BE2C (cell line): Measurements from ENCODE around the gene ITIH4.

Experiments used
- DNase-seq: peaks from one replicate; pipeline ENCODE4 v3.0.0-alpha.2; 2020
- H3K27me3 ChIP-seq: fragments of 250-450 bp; sonication (Bioruptor Pico); 2 replicates; pipeline ENCODE4 v1.5.1; 2020; ENCODE audit warnings: mild to moderate bottlenecking
- H3K36me3 ChIP-seq: fragments of 250-450 bp; sonication (Bioruptor Pico); 2 replicates; pipeline ENCODE4 v1.5.1; 2020; ENCODE audit warnings: mild to moderate bottlenecking
- H3K4me1 ChIP-seq: fragments of 250-450 bp; sonication (Bioruptor Pico); 2 replicates; pipeline ENCODE4 v1.5.1; 2020
- H3K4me3 ChIP-seq: 2 replicates; pipeline ENCODE4 v1.5.1; 2011; ENCODE audit warnings: low read depth, low read length
- H3K9me3 ChIP-seq: fragments of 250-450 bp; sonication (Bioruptor Pico); 2 replicates; pipeline ENCODE4 v1.5.1; 2020
- CTCF ChIP-seq: IDR thresholded peaks from 2 replicates; pipeline ENCODE4 v1.5.1; 2012; ENCODE audit warnings: mild to moderate bottlenecking, low read depth, low read length

Gene ITIH4

GRCh38 chr3:52854013-52854412 is 23.5 kb upstream of the ITIH4 start:
- no peaks in the 10 kb centered on the region for H3K4me1 ChIP-seq
- no peaks in the 10 kb centered on the region for H3K36me3 ChIP-seq
- no peak overlapping the region for H3K4me3 ChIP-seq

GRCh38 chr3:52852419-52852818 is 21.9 kb upstream of the ITIH4 start:
- no peak for DNase-seq
- no peaks in the 10 kb centered on the region for H3K36me3 ChIP-seq
- H3K4me1 ChIP-seq = no peaks in the 10 kb centered on the region
- no peak for TF ChIP-seq CTCF
- H3K27me3 ChIP-seq = no peaks in the 10 kb centered on the region
- no peaks in the 10 kb centered on the region for H3K9me3 ChIP-seq
- no peak overlapping the region for H3K4me3 ChIP-seq

More at GRCh38 chr3:52854013-52854412, 23.5 kb upstream of the ITIH4 start:
- TF ChIP-seq CTCF = no peak
- no peak for DNase-seq
- Histone ChIP-seq H3K9me3 (no peaks in the 10 kb centered on the region), H3K27me3 (no peaks in the 10 kb centered on the region)

GRCh38 chr3:52851348-52851747 is 20.9 kb upstream of the ITIH4 start:
- Histone ChIP-seq H3K36me3 (no peaks in the 10 kb centered on the region), H3K4me3 (no peak overlapping the region), H3K27me3 (no peaks in the 10 kb centered on the region), H3K9me3 (no peaks in the 10 kb centered on the region), H3K4me1 (no peaks in the 10 kb centered on the region)
- TF ChIP-seq CTCF = peak; percentile 70
- DNase-seq = peak; percentile 59

GRCh38 chr3:52849656-52850055 is 19.2 kb upstream of the ITIH4 start:
- no peak for TF ChIP-seq CTCF
- Histone ChIP-seq H3K4me1 (no peaks in the 10 kb centered on the region), H3K9me3 (no peaks in the 10 kb centered on the region), H3K4me3 (no peak overlapping the region), H3K27me3 (no peaks in the 10 kb centered on the region), H3K36me3 (no peaks in the 10 kb centered on the region)
- DNase-seq = no peak

GRCh38 chr3:52848617-52849016 is 18.1 kb upstream of the ITIH4 start:
- TF ChIP-seq CTCF = no peak
- Histone ChIP-seq H3K4me1 (no peaks in the 10 kb centered on the region), H3K27me3 (no peaks in the 10 kb centered on the region), H3K4me3 (no peak overlapping the region), H3K36me3 (no peaks in the 10 kb centered on the region), H3K9me3 (no peaks in the 10 kb centered on the region)
- DNase-seq = no peak

GRCh38 chr3:52847726-52848125 is 17.3 kb upstream of the ITIH4 start:
- Histone ChIP-seq H3K36me3 (no peaks in the 10 kb centered on the region), H3K9me3 (no peaks in the 10 kb centered on the region), H3K4me3 (no peak overlapping the region), H3K27me3 (no peaks in the 10 kb centered on the region), H3K4me1 (no peaks in the 10 kb centered on the region)
- no peak for DNase-seq
- no peak for TF ChIP-seq CTCF
